ENCODE measurements around the gene DHX16.

DNA sequence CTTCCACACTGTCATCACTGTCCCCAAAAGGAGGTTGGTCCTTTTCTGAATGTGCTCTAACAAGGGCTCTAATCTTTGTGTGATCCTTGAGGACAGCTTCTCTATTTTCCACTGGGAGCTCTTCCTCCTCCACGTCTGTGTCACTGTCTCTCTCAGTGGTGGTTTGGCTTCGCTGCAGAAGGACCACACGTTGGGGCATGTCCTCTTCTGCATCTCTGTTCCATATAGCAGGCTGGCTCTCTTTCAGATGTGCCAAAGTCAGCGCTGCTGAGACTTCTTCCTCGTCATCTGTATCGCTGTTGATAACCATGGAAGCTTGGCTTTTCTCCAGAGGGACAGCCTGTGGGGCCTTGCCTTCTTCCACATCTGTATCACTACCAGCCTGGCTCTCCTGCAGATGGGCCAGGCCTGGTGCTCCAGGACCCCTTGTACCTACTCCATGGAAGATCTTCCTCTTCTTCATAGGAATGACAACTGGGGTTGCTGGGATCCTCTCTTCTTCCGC lies 39.7 kb upstream of the DHX16 start:
- TF ChIP-seq, protein P1, sequence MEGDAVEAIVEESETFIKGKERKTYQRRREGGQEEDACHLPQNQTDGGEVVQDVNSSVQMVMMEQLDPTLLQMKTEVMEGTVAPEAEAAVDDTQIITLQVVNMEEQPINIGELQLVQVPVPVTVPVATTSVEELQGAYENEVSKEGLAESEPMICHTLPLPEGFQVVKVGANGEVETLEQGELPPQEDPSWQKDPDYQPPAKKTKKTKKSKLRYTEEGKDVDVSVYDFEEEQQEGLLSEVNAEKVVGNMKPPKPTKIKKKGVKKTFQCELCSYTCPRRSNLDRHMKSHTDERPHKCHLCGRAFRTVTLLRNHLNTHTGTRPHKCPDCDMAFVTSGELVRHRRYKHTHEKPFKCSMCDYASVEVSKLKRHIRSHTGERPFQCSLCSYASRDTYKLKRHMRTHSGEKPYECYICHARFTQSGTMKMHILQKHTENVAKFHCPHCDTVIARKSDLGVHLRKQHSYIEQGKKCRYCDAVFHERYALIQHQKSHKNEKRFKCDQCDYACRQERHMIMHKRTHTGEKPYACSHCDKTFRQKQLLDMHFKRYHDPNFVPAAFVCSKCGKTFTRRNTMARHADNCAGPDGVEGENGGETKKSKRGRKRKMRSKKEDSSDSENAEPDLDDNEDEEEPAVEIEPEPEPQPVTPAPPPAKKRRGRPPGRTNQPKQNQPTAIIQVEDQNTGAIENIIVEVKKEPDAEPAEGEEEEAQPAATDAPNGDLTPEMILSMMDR (IDR thresholded peaks at IDR 0.05) = no peak
- TF ChIP-seq EZH2 (IDR thresholded peaks at IDR 0.05; ENCODE audit: borderline replicate concordance, insufficient read depth, low read depth, low read length, poor library complexity, severe bottlenecking) = no peak
